B cell (primary cell): ENCODE data around the gene VPS54. TPM values are rescaled to one million over a fixed set of nuclear protein-coding genes. Genes with fewer than 3 reads are reported as not detected.
"Not testable (repeated sequence)": the region's sequence is repeated elsewhere in the genome, so short reads cannot be mapped to it uniquely, and the experiment has no call there.

Experiments
- ATAC-seq: fragments of 200-7000 bp; cut with Tn5 transposase; one replicate; pipeline ENCODE4 v1.10.0; 2021; ENCODE audit warnings: low read depth, mild to moderate bottlenecking, moderate number of reproducible peaks, moderate library complexity
- CTCF ChIA-PET: fragments of 350-600 bp; sonication (Branson Sonifier 250); formaldehyde crosslinking; loops from one replicate; lab custom pipeline; 2021; ENCODE audit warnings: antibody characterized with exemption, inconsistent platforms; lab: Charles Lee
- POLR2A ChIA-PET: fragments of 350-600 bp; sonication (Branson Sonifier 250); formaldehyde crosslinking; loops from one replicate; lab custom pipeline; 2021; ENCODE audit warnings: antibody characterized with exemption; lab: Charles Lee
- DNase-seq: peaks from one replicate; pipeline ENCODE4 v3.0.0; 2013
- H2AFZ ChIP-seq: 2 replicates; pipeline ENCODE4 v1.6.1; 2012; ENCODE audit warnings: mild to moderate bottlenecking, low read depth, low read length; ENCODE audit not compliant: insufficient read depth, poor library complexity, severe bottlenecking
- H3K27ac ChIP-seq, 2 donors: 1 replicate in 1 of 2; 2 replicates in 1 of 2; pipeline ENCODE4 v1.5.1; 2012 to 2013; ENCODE audit warnings: low read length in 2 of 2, mild to moderate bottlenecking in 2 of 2, moderate library complexity in 1 of 2
- H3K27me3 ChIP-seq, 4 experiments: fragments of 200-600 bp in 1 of 4; sonication (generic) in 1 of 4; replicated peaks in 1 of 4; 1 replicate in 2 of 4; 2 replicates in 2 of 4; pipeline versions ENCODE4 v1.6.1 to v1.7.0; 2013 to 2016; ENCODE audit warnings: low read length in 3 of 4, mild to moderate bottlenecking in 2 of 4, mixed read lengths in 1 of 4, moderate library complexity in 1 of 4; ENCODE audit not compliant: insufficient read depth in 4 of 4, control insufficient read depth in 3 of 4; ENCODE audit errors: control extremely low read depth in 1 of 4
- H3K36me3 ChIP-seq, 2 experiments: replicated peaks in 1 of 2; 1 replicate in 1 of 2; 2 replicates in 1 of 2; pipeline versions ENCODE4 v1.6.1 to v1.7.1; 2013; ENCODE audit warnings: low read length in 1 of 2; ENCODE audit not compliant: insufficient read depth in 2 of 2, control insufficient read depth in 1 of 2; ENCODE audit errors: control extremely low read depth in 1 of 2, extremely low read depth in 1 of 2
- H3K4me1 ChIP-seq, 2 donors: fragments of 200-600 bp in 1 of 2; sonication (generic) in 1 of 2; 1 replicate in 1 of 2; 2 replicates in 1 of 2; pipeline versions ENCODE4 v1.5.1 to v1.6.1; 2013 to 2017; ENCODE audit warnings: low read length in 2 of 2; ENCODE audit not compliant: control insufficient read depth in 2 of 2, insufficient read depth in 2 of 2
- H3K4me2 ChIP-seq: replicated peaks from 2 replicates; pipeline ENCODE3; 2012; ENCODE audit warnings: mild to moderate bottlenecking, low read depth, low read length; ENCODE audit not compliant: poor library complexity, severe bottlenecking
- H3K4me3 ChIP-seq, 5 experiments: fragments of 200-600 bp in 1 of 5; sonication (generic) in 1 of 5; 1 replicate in 3 of 5; 2 replicates in 2 of 5; pipeline versions ENCODE4 v1.5.1 to v1.7.0; 2011 to 2016; ENCODE audit warnings: low read length in 4 of 5, mild to moderate bottlenecking in 4 of 5, low read depth in 2 of 5, control low read depth in 1 of 5, moderate library complexity in 1 of 5; ENCODE audit not compliant: insufficient read depth in 1 of 5; ENCODE audit errors: control extremely low read depth in 1 of 5, extremely low read depth in 1 of 5
- H3K79me2 ChIP-seq: fragments of 200-600 bp; sonication (generic); one replicate; pipeline ENCODE4 v1.6.0; 2016; ENCODE audit warnings: low read length; ENCODE audit not compliant: control insufficient read depth, insufficient read depth
- H3K9ac ChIP-seq: fragments of 200-600 bp; sonication (generic); 2 replicates; pipeline ENCODE4 v1.6.1; 2017; ENCODE audit warnings: mild to moderate bottlenecking, low read length, moderate library complexity
- H3K9me3 ChIP-seq, 3 donors: one replicate each; pipeline versions ENCODE4 v1.6.1 to v1.7.1; 2013; ENCODE audit warnings: low read length in 2 of 3; ENCODE audit not compliant: control insufficient read depth in 2 of 3, insufficient read depth in 1 of 3; ENCODE audit errors: control extremely low read depth in 1 of 3
- H4K20me1 ChIP-seq: 2 replicates; pipeline ENCODE4 v1.6.0; 2012; ENCODE audit warnings: mild to moderate bottlenecking, low read length; ENCODE audit not compliant: insufficient read depth, control insufficient read depth, poor library complexity, severe bottlenecking
- H3K27ac Mint-ChIP-seq: one replicate; pipeline ENCODE4 v1.8.0; 2021; ENCODE audit warnings: mixed read lengths
- H3K27me3 Mint-ChIP-seq: one replicate; pipeline ENCODE4 v1.8.0; 2021; ENCODE audit warnings: mixed read lengths
- H3K4me1 Mint-ChIP-seq: one replicate; pipeline ENCODE4 v1.8.0; 2021; ENCODE audit warnings: mixed read lengths
- H3K4me3 Mint-ChIP-seq: one replicate; pipeline ENCODE4 v1.8.0; 2021; ENCODE audit warnings: mixed read lengths
- H3K9me3 Mint-ChIP-seq: one replicate; pipeline ENCODE4 v1.8.0; 2022; ENCODE audit warnings: mixed read lengths; ENCODE audit not compliant: insufficient read depth
- EZH2 ChIP-seq: IDR thresholded peaks from 2 replicates; pipeline ENCODE4 v1.6.1; 2012; ENCODE audit warnings: borderline replicate concordance, low read depth, mild to moderate bottlenecking, moderate library complexity, low read length; ENCODE audit not compliant: insufficient read depth, poor library complexity, severe bottlenecking
- whole genome bisulfite sequencing: methylation state at CpG from one replicate; pipeline ENCODE4 v1.1.5; 2013; ENCODE audit warnings: missing lambda C conversion rate; ENCODE audit not compliant: insufficient coverage; 5-methylcytosine and 5-hydroxymethylcytosine counted together
- intact Hi-C: fragments of 100-400 bp; cut with micrococcal nuclease; formaldehyde crosslinking; loops from one replicate; pipeline ENCODE4 v1.10.0; 2022
- polyA plus RNA-seq: library from polyadenylated mRNA; depleted of rRNA; stranded (reverse); fragments of >200 nt; gene quantifications from 2 replicates; pipeline ENCODE4 v1.2.3, GENCODE V29; 2012
- total RNA-seq, 2 donors: library from RNA; stranded (reverse); fragments of 120-200 nt in 1 of 2; gene quantifications; 1 replicate in 1 of 2; 2 replicates in 1 of 2; pipeline versions ENCODE4 v1.2.3 to v1.2.4, GENCODE V29; 2013 to 2022
- TF ChIP-seq, protein P1 (sequence below): fragments of 200-600 bp; IDR thresholded peaks from one replicate; pipeline ENCODE4 v1.8.0; 2022; ENCODE audit warnings: antibody characterized with exemption, mild to moderate bottlenecking

The VPS54 gene
- total and polyA plus RNA-seq, 2 donors (not counting 1 experiment from before 2014, with no cell fraction given), result 6.2 to 13.2 TPM

GRCh38 chr2:64000630-64001381 lies 18.4 kb downstream of the VPS54 start:
- Mint-ChIP-seq H3K9me3 (peaks cover 9% of the 10 kb centered on the region), H3K27me3 (no peaks in the 10 kb centered on the region), H3K27ac (no peak overlapping the region), H3K4me3 (no peak overlapping the region), H3K4me1 (peaks cover 1% of the 10 kb centered on the region)
- H3K27ac ChIP-seq, result no peak overlapping the region
- ATAC-seq (no peak), DNase-seq (no peak)
- peaks cover 26% of the 10 kb centered on the region for H3K79me2 ChIP-seq
- WGBS, result 96% methylated on average over 5 of the region's 5 CpGs
- H3K4me3 ChIP-seq, result no peak overlapping the region
- peaks cover 2 to 14% (median 10%) of the 10 kb centered on the region in 3 donors for H3K9me3 ChIP-seq
- TF ChIP-seq, protein P1, sequence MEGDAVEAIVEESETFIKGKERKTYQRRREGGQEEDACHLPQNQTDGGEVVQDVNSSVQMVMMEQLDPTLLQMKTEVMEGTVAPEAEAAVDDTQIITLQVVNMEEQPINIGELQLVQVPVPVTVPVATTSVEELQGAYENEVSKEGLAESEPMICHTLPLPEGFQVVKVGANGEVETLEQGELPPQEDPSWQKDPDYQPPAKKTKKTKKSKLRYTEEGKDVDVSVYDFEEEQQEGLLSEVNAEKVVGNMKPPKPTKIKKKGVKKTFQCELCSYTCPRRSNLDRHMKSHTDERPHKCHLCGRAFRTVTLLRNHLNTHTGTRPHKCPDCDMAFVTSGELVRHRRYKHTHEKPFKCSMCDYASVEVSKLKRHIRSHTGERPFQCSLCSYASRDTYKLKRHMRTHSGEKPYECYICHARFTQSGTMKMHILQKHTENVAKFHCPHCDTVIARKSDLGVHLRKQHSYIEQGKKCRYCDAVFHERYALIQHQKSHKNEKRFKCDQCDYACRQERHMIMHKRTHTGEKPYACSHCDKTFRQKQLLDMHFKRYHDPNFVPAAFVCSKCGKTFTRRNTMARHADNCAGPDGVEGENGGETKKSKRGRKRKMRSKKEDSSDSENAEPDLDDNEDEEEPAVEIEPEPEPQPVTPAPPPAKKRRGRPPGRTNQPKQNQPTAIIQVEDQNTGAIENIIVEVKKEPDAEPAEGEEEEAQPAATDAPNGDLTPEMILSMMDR, result no peak
- no peak for TF ChIP-seq EZH2
- H3K9ac ChIP-seq, result no peak overlapping the region
- H3K4me2 ChIP-seq, result no peak overlapping the region
- ChIA-PET CTCF (no interaction called here), POLR2A (no interaction called here)
- no peaks in the 10 kb centered on the region for H3K4me1 ChIP-seq
- no peak overlapping the region for H2AFZ ChIP-seq
- intact Hi-C loops, result no loop called here
- peaks cover 31% of the 10 kb centered on the region for H4K20me1 ChIP-seq
- no peaks in the 10 kb centered on the region for H3K27me3 ChIP-seq
- H3K36me3 ChIP-seq, result no peaks in the 10 kb centered on the region

GRCh38 chr2:63999049-63999448 lies 20.2 kb downstream of the VPS54 start:
- H3K36me3 ChIP-seq, result no peaks in the 10 kb centered on the region
- no peak overlapping the region for H3K4me3 ChIP-seq
- H3K4me1 ChIP-seq, result no peaks in the 10 kb centered on the region
- H3K79me2 ChIP-seq, result peaks cover 19% of the 10 kb centered on the region
- ATAC-seq, result no peak
- no peak overlapping the region for H3K27ac ChIP-seq
- ChIA-PET POLR2A (no interaction called here), CTCF (no interaction called here)
- H4K20me1 ChIP-seq, result peaks cover 28% of the 10 kb centered on the region
- 100% methylated on average over 1 of the region's 2 CpGs for WGBS
- H3K27me3 ChIP-seq, result no peaks in the 10 kb centered on the region
- H3K9me3 ChIP-seq, result peaks cover 2 to 14% (median 10%) of the 10 kb centered on the region in 3 donors
- no peak overlapping the region for H2AFZ ChIP-seq
- no peak overlapping the region for H3K4me2 ChIP-seq
- Mint-ChIP-seq H3K4me1 (no peaks in the 10 kb centered on the region), H3K27me3 (no peaks in the 10 kb centered on the region), H3K9me3 (peaks cover 9% of the 10 kb centered on the region), H3K4me3 (no peak overlapping the region), H3K27ac (no peak overlapping the region)
- TF ChIP-seq, protein P1, result no peak
- TF ChIP-seq EZH2, result no peak
- no peak overlapping the region for H3K9ac ChIP-seq
- intact Hi-C loops, result no loop called here
- no peak for DNase-seq

- Histone ChIP-seq H3K9me3 (peaks cover 2 to 14% (median 10%) of the 10 kb centered on the region in 3 donors), H4K20me1 (peaks cover 14% of the 10 kb centered on the region)
- H3K27ac Mint-ChIP-seq, H3K4me3 ChIP-seq, CTCF ChIA-PET, H3K4me1 Mint-ChIP-seq, H3K79me2 ChIP-seq, intact Hi-C loops, H3K4me1 ChIP-seq, H3K9ac ChIP-seq, H3K4me3 Mint-ChIP-seq, DNase-seq, ATAC-seq, H3K9me3 Mint-ChIP-seq, POLR2A ChIA-PET, H3K27me3 Mint-ChIP-seq, H3K36me3 ChIP-seq, H3K27ac ChIP-seq, H3K4me2 ChIP-seq, H2AFZ ChIP-seq, H3K27me3 ChIP-seq: not testable (repeated sequence)
- WGBS, result 91% methylated on average over 4 of the region's 10 CpGs
These were observed 22.5 kb downstream of the VPS54 start for GRCh38 chr2:63996582-63997198.
